ENCODE data around the gene DDX52. TPM values are rescaled to one million over a fixed set of nuclear protein-coding genes. Genes with fewer than 3 reads are reported as not detected.

The DDX52 gene
- total and polyA plus RNA-seq, 2 experiments from 2014 or later = 46.2 to 61.3 TPM

GRCh38 chr17:37564252-37564651 is 79.0 kb downstream of the DDX52 start:
- no peak overlapping the region for H3K27ac Mint-ChIP-seq
- TF ChIP-seq ZNF462 (CRISPR knock-in tag; IDR thresholded peaks at IDR 0.05) (no peak), JUNB (IDR thresholded peaks at IDR 0.05; ENCODE audit: unreplicated experiment) (no peak), EZH2phosphoT487 (IDR thresholded peaks at IDR 0.05; ENCODE audit: unreplicated experiment) (no peak), ETS1 (IDR thresholded peaks at IDR 0.05) (no peak), REST (IDR thresholded peaks at IDR 0.05; ENCODE audit: unreplicated experiment) (no peak), POLR2AphosphoS5 (IDR thresholded peaks at IDR 0.05; ENCODE audit: low read depth) (no peak), NANOG (IDR thresholded peaks at IDR 0.05; ENCODE audit: borderline replicate concordance) (no peak), EZH2 (IDR thresholded peaks at IDR 0.05; ENCODE audit: low read depth, unreplicated experiment) (no peak), STAT1 (IDR thresholded peaks at IDR 0.05; ENCODE audit: unreplicated experiment) (no peak), CTCF (conservative IDR thresholded peaks at IDR 0.05; ENCODE audit: low read depth in 2 of 2) (no peak), CREB1 (CRISPR knock-in tag; IDR thresholded peaks at IDR 0.05; ENCODE audit: low read depth) (no peak), ZNF114 (CRISPR knock-in tag; IDR thresholded peaks at IDR 0.05) (no peak), ZNF331 (CRISPR knock-in tag; IDR thresholded peaks at IDR 0.05; ENCODE audit: low read depth) (no peak)
- ATAC-seq = no peak

More at GRCh38 chr17:37564252-37564651, 79.0 kb downstream of the DDX52 start:
- H4K20me1 ChIP-seq (replicated peaks; ENCODE audit: insufficient read depth) = no peaks in the 10 kb centered on the region
- H3K4me3 Mint-ChIP-seq = no peak overlapping the region
- no peak overlapping the region for H3K4me3 ChIP-seq
- H3K79me2 ChIP-seq (replicated peaks; ENCODE audit: insufficient read depth) = no peaks in the 10 kb centered on the region
- peaks cover 59% of the 10 kb centered on the region for H3K36me3 Mint-ChIP-seq (ENCODE audit: low read depth)
- H3K36me3 ChIP-seq (ENCODE audit: insufficient read depth) = peaks cover 30% of the 10 kb centered on the region; the same call in 1 of the 2 replicates
- peaks cover 5% of the 10 kb centered on the region for H3K27me3 Mint-ChIP-seq (ENCODE audit: insufficient read depth, low read depth, poor library complexity)
- no peaks in the 10 kb centered on the region for H3F3A ChIP-seq (replicated peaks; ENCODE audit: low read depth)
- H3K9me3 Mint-ChIP-seq = peaks cover 11% of the 10 kb centered on the region
- no peak overlapping the region for H2AFZ ChIP-seq
- DNase-seq (ENCODE audit: low spot score) = no peak
- H3K27ac ChIP-seq (ENCODE audit: low read depth) = no peak overlapping the region
- peaks cover 13% of the 10 kb centered on the region for H3K4me1 Mint-ChIP-seq
- H3K4me1 ChIP-seq (ENCODE audit: insufficient read depth) = peaks cover 19% of the 10 kb centered on the region
- H3K27me3 ChIP-seq (ENCODE audit: insufficient read depth) = no peaks in the 10 kb centered on the region
- no peak overlapping the region for H3K4me2 ChIP-seq
- peaks cover 3% of the 10 kb centered on the region; the same call in 1 of the 2 replicates for H3K9me2 ChIP-seq (ENCODE audit: insufficient read depth)

Measured in GM23338 (cell line).